ENCODE results near the gene DGAT2L6.

- TF ChIP-seq MXI1 (conservative IDR thresholded peaks at IDR 0.05; ENCODE audit: poor library complexity, severe bottlenecking) (no peak), CTCF (IDR thresholded peaks at IDR 0.05; ENCODE audit: poor library complexity, severe bottlenecking) (no peak), TAF1 (IDR thresholded peaks at IDR 0.05; ENCODE audit: low read depth) (no peak)
Observed at GRCh38 chrX:70241501-70241900, 64.2 kb downstream of the DGAT2L6 start.
